ENCODE results near the gene ANKIB1. TPM values are rescaled to one million over a fixed set of nuclear protein-coding genes. Genes with fewer than 3 reads are reported as not detected.
A peak's percentile ranks its signal among the peaks of the same experiment; 100 is the strongest.
"Not testable (repeated sequence)": the region's sequence is repeated elsewhere in the genome, so short reads cannot be mapped to it uniquely, and the experiment has no call there.

Gene ANKIB1
- total and polyA plus RNA-seq, 2 experiments from 2014 or later: 6.3 to 17.2 TPM

DNA sequence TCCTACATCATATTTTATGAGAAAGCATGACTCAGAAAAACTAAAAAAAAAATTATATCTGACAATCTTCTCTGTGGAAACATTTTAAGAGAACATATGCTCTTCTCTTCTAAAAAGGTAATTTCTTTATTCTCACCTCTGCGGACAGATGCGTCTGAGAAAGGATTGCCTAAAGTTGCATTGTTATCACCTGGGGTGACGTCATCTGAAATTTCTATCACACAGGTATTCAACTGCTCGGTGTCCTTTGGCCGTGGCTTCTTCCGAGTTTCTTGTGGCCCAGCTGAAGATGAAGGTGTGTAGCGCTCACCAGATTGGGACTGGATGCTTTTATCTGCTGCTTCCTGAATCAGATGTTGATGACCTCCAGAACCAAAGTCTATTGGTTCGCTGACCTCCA, 187.2 kb downstream of the ANKIB1 start:
- Histone ChIP-seq H3K36me3 (no peaks in the 10 kb centered on the region), H3K27ac (no peak overlapping the region), H3K9me3 (ENCODE audit: low read depth) (no peaks in the 10 kb centered on the region), H3K27me3 (no peaks in the 10 kb centered on the region), H3K4me1 (ENCODE audit: low read depth) (no peaks in the 10 kb centered on the region), H3K4me3 (no peak overlapping the region)
- DNase-seq (ENCODE audit: low read depth in 1 of 2, low spot score in 1 of 2): no peak
- TF ChIP-seq, protein P1, sequence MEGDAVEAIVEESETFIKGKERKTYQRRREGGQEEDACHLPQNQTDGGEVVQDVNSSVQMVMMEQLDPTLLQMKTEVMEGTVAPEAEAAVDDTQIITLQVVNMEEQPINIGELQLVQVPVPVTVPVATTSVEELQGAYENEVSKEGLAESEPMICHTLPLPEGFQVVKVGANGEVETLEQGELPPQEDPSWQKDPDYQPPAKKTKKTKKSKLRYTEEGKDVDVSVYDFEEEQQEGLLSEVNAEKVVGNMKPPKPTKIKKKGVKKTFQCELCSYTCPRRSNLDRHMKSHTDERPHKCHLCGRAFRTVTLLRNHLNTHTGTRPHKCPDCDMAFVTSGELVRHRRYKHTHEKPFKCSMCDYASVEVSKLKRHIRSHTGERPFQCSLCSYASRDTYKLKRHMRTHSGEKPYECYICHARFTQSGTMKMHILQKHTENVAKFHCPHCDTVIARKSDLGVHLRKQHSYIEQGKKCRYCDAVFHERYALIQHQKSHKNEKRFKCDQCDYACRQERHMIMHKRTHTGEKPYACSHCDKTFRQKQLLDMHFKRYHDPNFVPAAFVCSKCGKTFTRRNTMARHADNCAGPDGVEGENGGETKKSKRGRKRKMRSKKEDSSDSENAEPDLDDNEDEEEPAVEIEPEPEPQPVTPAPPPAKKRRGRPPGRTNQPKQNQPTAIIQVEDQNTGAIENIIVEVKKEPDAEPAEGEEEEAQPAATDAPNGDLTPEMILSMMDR (IDR thresholded peaks at IDR 0.05; ENCODE audit: low read depth, low read length): no peak

DNA sequence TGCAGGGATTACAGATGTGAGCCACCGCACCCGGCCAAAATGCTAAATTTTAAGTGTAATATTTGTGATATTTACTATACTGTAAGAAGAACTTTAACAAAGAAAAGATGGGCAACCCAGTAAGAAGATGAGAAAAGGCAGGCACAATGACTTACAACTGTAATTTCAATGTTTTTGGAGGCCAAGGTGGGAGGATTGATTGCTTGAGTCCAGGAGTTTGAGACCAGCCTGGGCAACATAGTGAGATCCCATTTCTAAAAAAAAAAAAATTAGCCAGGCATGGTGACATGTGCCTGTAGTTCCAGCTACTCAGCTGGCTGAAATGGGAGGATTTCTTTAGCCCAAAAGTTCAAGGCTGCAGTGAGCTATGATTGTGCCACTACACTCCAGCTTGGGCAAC, 189.8 kb downstream of the ANKIB1 start:
- Histone ChIP-seq H3K9me3 (ENCODE audit: low read depth) (no peaks in the 10 kb centered on the region), H3K4me3 (no peak overlapping the region), H3K36me3 (no peaks in the 10 kb centered on the region), H3K27ac (no peak overlapping the region), H3K4me1 (ENCODE audit: low read depth) (no peaks in the 10 kb centered on the region), H3K27me3 (no peaks in the 10 kb centered on the region)
- DNase-seq (ENCODE audit: low read depth in 1 of 2, low spot score in 1 of 2): no peak
- TF ChIP-seq, protein P1 (IDR thresholded peaks at IDR 0.05; ENCODE audit: low read depth, low read length): no peak

DNA sequence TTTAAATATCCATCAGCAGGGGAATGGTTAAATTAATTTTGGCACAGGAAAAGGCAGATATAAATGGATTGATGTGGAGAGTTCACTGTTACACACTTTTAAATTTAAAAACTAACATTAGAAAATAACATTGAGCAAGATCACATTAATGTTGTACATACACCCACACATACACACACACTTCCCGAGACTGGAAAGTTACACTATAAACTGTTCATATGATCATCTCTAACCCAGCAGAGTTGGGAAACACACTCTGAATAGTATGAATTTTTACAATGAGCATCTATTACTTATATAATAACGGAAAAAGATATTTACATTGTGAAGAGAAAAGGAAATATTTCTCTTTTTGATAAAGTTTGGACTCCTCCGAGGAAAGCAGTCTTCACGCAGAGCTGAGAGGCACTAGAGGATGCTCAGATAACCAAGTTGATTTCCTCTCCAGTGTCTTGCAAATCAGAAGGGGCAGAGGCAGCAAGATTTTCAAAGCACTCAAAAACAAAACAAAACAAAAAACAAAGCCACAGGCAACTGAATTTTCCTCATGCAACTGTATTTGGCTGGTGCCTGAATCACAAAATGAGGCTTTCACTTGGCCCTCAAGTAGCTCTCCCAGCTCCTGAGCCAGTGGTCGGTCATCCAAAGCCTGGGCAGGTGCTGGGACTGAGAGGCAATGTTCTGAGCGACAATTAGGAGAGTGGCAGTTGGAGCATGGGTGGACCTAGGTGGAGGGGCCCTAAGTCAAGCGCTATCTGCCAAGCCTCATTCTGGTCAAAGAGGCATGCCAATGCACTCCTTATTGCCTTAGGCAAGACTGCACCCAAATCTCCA, 191.1 kb downstream of the ANKIB1 start:
- no peaks in the 10 kb centered on the region for H3K9me3 ChIP-seq (ENCODE audit: low read depth)
- DNase-seq (ENCODE audit: low read depth in 1 of 2, low spot score in 1 of 2): no peak
- TF ChIP-seq, protein P1 (IDR thresholded peaks at IDR 0.05; ENCODE audit: low read depth, low read length): no peak
- H3K36me3 ChIP-seq: no peaks in the 10 kb centered on the region
- no peaks in the 10 kb centered on the region for H3K4me1 ChIP-seq (ENCODE audit: low read depth)
- H3K4me3 ChIP-seq: no peak overlapping the region
- H3K27ac ChIP-seq: no peak overlapping the region
- H3K27me3 ChIP-seq: no peaks in the 10 kb centered on the region

DNA sequence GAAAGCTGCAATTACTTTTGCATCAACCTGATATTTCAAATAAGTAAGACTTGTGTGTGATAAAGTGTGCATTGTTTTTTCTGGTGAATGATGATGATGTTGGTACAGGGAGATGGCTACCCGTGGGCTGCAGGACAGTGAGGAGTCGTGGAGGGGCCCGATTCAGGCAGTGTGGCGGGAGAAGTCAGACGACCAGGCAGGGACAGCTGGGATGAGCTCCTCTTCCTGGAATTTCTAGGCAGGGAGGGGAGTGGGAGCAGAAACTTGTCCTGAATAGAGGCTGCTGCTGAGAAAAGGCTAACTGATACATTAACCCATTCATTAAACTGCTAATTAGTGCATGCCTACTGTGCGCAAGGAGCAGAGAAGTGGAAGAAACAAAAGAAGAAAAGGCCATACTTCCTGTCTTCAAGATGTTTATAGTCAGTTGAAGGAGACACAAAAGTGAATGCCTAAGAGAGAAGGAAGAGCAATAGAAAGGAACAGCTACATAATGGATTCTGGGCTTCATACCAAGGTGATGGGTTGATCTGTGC, 192.2 kb downstream of the ANKIB1 start:
- Histone ChIP-seq H3K9me3 (ENCODE audit: low read depth) (no peaks in the 10 kb centered on the region), H3K27ac (no peak overlapping the region), H3K4me1 (ENCODE audit: low read depth) (no peaks in the 10 kb centered on the region), H3K36me3 (no peaks in the 10 kb centered on the region), H3K27me3 (no peaks in the 10 kb centered on the region), H3K4me3 (no peak overlapping the region)
- DNase-seq (ENCODE audit: low read depth in 1 of 2, low spot score in 1 of 2): no peak
- TF ChIP-seq, protein P1 (IDR thresholded peaks at IDR 0.05; ENCODE audit: low read depth, low read length): no peak

DNA sequence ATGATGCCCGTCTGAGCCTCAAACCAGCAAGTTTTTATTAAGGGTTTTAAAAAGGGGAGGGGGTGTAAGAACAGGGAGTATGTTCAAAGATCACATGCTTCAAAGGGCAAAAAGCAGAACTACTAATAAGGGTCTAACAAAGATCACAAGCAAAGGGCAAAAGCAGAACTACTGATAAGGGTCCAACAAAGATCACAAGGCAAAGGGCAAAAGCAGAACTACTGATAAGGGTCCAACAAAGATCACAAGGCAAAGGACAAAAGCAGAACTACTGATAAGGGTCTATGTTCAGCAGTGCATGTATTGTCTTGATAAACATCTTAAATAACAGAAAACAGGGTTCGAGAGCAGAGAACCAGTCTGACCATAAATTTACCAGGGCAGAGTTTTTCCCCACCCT, 196.9 kb downstream of the ANKIB1 start:
- not testable (repeated sequence) for H3K4me3 ChIP-seq; DNase-seq (ENCODE audit: low read depth in 1 of 2, low spot score in 1 of 2); H3K9me3 ChIP-seq (ENCODE audit: low read depth); H3K36me3 ChIP-seq; H3K4me1 ChIP-seq (ENCODE audit: low read depth); H3K27me3 ChIP-seq; H3K27ac ChIP-seq

DNA sequence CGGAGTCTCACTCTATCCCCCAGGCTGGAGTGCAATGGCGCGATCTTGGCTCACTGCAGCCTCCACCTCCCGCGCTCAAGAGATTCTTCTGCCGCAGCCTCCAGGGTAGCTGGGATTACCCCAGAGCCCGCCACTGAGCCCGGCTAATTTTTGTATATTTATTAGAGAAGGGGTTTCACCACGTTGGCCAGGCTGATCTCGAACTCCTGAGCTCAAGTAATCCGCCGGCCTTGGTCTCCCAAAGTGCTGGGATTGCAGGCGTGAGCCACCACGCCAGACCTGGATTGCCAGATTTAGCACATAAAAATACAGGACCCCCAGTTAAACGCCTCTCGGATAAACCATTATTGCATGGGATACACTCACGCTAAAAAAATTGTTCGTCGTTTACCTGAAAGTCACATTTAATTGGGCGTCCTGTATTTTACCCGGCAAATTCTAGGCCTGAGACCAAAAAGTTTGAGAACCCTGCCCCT, 201.1 kb downstream of the ANKIB1 start:
- TF ChIP-seq, protein P1 (IDR thresholded peaks at IDR 0.05; ENCODE audit: low read depth, low read length): no peak
- Histone ChIP-seq H3K27ac (peak overlapping the region; percentile 12), H3K27me3 (no peaks in the 10 kb centered on the region), H3K4me1 (ENCODE audit: low read depth) (peaks cover 9% of the 10 kb centered on the region), H3K36me3 (peaks cover 23% of the 10 kb centered on the region), H3K9me3 (ENCODE audit: low read depth) (no peaks in the 10 kb centered on the region), H3K4me3 (peak overlapping the region; percentile 92)
- DNase-seq (ENCODE audit: low read depth in 1 of 2, low spot score in 1 of 2): no peak
